ENCODE results near the gene GNG12.

The GNG12 gene

DNA sequence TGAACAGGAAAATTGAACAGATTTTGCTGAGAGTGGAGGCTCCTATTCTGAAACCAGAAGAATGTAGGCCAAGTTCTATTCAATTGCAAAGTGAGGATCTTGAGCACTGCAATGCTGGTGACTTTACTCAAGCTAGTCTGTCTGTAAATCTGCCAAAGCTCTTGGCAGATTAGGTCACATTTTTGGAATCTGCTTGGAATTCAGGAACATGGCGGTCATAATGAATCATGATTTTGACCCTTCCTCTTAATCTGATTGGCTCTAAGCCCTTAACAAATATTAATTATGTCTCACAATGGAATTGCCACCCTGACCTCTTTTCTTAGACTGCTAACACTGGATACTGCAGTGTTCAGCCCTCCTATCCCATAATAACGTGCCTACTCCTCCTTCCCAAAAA is 7.2 kb upstream of the GNG12 start:
- no peak for DNase-seq (ENCODE audit: low spot score)

DNA sequence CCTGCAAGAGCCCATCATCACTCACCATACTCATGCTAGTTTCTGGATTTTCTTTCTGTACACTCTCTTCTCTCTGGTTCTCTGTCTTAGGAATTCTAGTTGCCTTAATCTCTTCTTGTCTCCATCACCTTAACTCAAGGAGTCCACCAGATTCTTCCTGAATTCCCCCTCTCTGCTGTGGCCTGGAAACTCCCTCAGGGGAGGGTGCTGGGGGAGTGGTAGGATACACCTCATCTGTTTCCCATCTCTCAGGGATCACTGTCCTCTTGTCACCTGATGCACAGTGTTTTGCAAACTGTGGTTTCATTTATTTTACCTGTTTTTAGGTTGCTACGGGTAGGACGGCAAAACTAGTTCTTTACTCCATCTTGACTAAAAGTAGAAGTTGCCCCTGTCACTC is 6.6 kb upstream of the GNG12 start:
- no peak for DNase-seq (ENCODE audit: low spot score)

DNA sequence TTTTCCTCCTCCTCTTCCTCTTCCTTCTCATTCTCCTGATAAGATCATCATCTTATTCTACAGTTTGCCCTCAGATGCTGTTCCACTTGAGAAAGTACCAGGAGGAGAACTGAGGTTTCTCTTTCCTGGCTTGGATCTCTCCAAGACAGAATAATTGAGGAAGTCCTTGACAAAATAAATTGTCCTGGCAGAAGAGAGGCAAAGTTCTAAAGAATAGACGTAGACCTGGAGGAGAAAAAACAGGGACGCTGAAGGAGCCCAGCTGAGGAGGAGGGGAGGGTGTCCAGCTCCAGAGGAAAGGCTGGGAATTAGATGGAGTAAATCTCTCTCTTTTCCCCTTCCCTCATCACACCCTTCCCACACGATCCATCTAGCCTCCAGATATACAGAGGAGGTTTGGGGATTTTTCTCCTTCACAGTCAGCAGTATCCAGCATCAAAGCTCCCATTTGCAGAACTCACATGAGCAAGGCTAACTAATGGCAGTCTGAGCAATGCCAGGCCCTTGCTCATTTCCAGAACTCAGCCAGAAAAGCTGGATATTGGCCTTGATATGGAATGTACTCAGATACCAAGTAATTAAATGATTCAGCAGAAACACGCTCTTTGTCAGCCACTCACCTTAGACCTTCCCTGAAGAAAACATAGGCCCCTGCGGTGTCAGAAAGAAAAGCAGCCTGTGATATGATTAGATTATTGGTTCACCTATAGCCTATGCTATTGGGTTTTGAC is 5.1 kb upstream of the GNG12 start:
- no peak for DNase-seq (ENCODE audit: low spot score)

DNA sequence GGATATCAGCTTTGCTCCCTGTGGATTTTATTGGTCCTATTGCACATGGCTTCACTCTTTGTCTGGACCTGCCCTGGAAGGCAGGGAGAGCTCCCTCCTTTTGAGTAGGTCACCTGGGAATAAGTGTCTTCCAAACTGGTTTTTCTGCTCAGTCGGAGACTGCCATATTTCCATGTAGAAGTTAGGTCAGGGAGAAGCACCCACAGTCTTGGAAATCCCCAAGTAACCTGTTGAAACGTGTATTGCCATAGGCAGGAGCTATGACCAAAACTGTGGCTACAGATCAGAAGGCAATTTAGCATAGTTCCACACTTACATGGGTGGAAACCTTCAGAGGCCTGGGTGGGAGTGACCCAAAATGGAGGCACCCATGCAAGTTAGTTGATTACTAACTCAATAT is 3.5 kb upstream of the GNG12 start:
- DNase-seq (ENCODE audit: low spot score): no peak

DNA sequence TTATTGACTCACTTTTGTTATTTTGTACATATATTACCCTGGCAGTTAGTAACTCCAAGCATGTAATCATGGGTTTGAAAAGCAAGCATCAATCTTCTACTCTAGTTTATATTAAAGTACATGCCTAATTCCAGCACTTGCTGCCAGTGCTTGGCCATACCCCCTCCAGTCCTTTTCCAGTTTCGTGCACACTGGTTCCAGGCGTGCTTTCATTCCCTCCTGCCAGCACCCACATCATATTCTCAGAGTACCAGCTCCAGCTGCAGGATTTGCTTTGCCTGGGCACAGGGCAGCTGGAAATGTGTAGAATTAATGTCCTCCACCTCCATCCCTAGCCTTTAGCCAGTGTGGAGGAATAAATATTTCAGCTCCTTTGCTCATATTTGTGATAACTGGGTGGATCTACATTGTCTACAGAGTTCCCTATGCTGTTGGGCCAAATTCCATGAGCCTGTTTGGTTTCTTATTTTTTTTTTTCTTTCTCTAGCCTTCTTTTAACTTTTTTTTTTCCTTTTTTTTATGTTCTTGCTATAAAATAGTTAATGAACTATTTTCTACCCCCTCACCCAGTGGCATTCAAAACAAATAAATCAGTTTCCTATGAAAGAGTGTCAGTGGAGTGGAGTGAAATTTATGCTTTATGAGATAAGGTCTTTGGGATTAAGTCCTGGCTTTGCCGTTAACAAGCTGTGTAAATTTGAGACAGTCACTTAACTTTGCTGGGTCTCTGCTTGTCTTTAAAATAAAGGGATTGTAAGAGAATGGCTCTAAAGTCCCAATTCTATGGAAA is 2.6 kb upstream of the GNG12 start:
- no peak for DNase-seq (ENCODE audit: low spot score)

DNA sequence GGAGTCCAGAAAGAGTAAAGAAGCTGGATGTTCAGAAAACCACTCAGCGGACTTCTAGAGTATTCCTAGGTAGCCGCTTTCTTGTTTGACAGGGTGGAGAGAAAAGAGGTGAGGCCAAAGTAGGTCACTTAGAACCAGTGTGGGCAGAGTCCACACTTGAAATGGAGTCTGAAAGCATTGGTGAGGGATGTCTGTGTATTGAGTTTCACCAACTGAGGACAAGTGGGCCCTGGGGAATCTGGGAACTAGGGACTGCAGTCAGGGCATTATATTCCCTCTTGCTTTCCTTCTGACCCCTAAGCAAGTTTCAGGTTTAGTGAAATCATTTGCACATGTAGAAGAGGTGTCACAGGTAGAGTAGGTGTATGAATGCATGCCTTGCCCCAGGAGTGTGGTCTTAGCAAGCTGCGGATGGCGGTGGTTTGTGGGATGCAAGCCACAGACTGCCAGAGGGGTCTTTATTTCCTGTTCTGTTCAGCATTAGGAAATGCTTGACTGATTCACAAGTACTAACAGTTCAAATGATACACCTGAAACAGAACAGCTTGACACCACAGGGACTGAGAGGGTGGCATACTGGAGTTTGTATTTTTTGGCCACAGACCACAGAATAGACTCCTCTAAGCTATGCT is 1.1 kb upstream of the GNG12 start:
- no peak for DNase-seq (ENCODE audit: low spot score)

DNA sequence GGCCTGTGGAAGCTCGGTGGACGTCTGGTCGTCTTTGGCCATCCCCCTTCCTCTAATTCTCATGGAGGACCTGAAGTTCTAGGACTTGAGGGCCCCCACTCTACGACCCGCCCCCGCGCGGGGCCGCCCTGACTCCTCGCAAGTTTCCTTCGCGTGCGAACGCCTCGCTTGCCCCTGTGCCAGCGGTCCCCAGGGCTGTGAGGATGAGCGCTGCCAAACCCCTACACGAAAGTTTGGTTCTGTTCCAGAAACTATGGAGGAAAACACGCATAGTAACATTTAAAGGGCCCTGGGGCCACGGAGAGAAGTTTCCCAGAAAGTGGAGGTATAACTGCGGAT is 304 bp upstream of the GNG12 start:
- DNase-seq (ENCODE audit: low spot score): no peak

DNA sequence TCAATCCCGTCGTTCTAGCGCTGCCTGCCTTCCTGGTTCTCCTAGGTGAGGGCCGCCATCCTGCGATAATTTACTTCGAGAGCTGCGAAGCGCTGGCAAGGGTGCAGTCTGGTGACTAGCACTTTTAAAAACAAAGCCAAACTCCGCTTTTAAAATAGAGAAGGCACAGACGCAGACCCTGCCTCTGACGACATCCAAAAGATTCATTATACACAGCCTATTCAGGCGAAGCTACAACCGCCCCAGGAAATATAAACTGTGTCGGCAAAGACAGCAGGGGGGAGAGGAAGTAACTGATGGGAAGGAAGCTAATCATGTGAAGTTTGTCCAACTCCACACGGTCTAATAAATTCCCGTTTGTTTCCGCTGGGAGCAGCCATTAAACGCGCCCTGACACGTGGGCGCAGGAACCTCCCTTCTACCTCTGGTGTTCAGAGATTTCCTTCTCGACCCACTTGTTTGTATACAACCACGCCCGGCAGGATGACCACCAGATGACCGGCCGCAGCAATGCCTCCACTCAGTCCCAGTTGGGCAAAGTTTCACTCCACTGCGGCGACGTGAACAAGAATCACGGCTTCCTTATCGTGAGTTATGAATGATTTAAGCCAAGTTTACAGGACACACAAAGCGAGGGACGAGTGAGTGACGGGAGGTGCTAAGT is 1.3 kb downstream of the GNG12 start:
- peak; percentile 81 for DNase-seq (ENCODE audit: low spot score)

DNA sequence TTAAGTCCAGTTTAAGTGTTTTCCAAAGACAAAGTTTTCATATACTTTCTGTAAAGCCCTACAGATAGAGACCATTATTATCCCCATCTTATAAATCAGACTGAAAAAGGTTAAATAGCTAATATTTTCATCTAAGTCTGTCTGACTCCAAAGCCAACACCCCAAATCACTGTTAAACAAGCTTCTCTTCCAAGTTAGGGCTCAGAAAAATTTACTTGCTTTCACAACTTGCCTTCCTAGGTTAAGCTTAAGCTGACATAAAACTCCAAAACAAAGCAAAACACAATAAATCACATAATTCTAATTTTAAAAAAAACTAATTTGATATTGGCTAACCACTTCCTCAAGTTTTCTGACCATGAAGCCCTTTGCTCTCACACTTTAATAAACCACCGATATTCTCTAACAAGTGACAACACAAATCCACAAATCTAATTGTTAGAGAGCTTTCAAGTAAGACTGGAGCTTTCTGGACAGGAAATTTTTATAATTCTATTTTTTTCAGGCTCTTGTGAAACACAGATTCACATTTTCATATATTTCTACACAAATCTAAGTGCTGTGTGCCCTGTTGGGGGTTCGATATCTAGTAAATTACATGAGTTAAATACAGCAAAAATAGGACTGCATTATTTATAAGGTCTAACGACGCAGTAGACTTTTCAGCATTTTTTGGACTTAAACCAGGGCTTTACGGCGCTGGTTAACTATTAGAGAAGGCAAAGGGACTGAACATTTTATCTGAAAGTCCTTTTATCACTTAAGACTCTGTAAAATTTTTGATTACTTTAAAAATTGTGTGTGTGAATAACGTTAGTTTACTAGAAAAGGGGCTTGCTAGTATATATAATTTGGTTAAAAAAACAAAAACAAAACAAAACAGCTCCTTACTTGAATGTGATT is 2.1 kb downstream of the GNG12 start:
- DNase-seq (ENCODE audit: low spot score): no peak

DNA sequence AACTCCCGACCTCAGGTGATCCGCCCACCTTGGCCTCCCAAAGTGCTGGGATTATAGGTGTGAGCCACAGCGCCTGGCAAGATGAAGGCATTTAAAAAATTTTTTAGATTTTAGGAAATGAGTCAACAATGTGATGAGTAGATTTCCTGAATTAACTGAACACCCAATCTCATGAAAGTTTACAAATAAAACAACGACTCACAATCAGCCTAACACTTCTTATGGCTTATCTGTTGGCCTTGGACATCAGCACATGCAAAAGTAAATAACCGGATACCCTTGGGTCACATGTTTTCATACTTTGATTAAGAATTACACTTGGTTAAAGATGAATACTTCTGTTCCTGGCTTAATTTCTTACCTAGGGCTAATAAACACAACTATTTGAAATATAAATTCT is 3.0 kb downstream of the GNG12 start:
- no peak for DNase-seq (ENCODE audit: low spot score)

DNA sequence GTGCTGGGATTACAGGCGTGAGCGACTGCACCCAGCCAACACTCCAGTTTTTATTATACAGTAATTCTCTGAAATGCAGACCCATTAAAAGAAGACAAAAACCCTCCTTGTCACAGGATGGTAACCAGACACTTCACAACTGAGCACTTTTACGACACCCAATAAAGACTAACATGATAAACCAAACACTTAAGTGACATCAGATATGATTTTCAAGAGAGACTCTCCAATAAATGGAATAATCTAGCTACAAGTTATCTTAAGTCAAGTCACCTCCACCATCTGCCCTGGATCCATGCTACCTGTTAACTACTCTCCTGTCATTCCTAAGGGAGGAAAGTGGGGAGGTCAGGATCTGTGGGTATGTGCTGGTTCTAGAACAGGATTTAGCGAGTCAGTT is 5.6 kb downstream of the GNG12 start:
- no peak for DNase-seq (ENCODE audit: low spot score)

DNA sequence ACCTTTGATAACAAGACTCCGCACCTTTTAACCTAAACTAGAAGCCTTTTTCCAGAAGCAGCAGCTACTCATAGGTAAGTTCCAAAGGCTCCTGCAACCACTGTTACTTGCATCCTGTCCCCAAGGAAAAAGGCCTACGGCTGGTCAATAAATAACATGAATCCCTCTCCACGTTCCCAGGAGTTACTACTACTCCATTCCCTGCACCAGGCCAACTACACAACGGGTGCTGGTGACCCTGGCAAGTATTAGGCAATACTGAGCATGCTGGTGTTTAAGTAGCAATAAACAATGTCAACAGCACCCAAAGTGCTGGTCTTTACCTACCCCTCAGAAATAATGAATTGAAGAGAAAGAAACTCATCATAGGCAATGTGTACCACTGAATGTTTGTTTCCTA is 7.7 kb downstream of the GNG12 start:
- no peak for DNase-seq (ENCODE audit: low spot score)

DNA sequence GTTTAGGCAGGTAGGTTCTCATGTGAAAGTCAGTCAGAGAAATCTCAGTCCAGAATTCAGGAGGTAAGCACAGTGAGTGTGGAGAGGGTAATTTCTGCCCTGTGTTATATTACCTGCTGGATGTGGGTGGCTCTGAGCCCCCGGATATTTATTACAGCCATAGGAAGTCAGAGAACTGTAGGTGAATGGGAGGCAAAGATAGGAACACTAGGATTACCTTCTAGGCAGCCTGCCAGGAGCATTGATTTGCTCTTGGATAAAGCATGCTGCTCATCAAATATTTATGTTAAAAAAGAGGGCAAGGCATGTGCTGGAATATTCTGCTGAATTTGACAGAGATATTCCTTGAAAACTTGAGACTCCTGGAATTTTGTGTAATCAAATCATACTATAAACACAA is 8.5 kb downstream of the GNG12 start:
- DNase-seq (ENCODE audit: low spot score): no peak

DNA sequence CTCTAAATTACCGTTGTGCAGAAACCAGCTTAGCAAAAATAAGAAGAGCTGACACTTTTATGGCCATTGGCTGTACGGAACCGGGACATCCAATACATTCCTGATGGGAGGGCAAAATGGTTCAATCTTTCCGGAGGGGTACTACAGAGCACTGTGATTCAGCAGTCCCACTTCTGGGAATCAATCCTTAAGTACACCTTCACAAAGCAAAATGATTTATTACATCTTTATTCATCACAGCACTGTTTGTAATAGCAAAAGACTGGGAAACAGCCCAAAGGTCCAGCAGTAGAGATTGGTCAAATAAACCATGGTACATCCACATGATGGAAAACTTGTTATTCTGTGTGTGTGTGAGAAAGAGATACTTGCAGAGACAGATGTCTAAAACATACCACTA is 9.7 kb downstream of the GNG12 start:
- no peak for DNase-seq (ENCODE audit: low spot score)

DNA sequence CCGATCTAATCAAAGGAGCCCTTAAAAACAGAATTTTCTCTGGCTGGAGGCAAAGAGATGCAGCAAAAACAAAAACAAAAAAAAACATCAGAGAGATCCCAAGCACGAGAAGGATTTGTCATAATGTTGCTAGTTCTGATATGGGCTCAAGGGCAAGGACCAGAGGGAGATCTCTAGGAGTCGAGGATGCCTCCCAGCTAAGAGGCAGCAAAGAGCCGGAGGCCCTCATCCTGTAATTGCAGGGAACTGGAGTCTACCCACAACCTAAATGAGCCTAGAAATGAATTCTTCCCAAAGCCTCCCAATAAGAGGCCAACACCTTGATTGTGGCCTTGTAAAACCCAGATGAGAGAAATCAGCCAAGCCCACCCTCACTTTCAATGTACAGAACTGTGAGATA is 12.0 kb downstream of the GNG12 start:
- DNase-seq (ENCODE audit: low spot score): no peak

DNA sequence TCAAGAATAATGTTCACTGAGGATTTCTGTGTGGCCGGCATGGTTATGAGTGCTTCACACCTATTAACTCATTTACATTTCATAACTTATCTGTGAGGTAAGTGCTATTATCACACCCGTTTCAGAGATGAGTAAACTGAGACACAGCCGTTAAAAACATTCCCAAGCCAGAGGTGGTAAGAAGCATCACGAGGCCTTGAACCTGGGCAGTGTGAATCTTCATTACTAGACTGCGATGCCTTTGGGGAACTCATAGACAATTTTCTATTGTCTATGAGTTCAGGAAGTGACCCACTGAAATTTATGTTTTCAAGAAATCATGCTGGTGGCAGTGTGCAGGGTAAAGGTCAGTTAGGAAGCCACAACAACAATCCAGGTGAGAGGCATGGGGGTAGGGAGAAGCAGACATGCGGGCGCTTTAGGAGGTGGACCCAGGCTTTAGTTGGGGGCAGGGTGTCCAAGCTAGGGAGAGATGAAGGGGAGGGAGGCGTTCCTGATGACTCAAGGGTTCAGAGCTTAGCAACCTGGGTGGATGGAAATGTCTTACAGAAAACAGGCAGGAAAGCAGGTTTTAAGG is 14.5 kb downstream of the GNG12 start:
- no peak for DNase-seq (ENCODE audit: low spot score)

DNA sequence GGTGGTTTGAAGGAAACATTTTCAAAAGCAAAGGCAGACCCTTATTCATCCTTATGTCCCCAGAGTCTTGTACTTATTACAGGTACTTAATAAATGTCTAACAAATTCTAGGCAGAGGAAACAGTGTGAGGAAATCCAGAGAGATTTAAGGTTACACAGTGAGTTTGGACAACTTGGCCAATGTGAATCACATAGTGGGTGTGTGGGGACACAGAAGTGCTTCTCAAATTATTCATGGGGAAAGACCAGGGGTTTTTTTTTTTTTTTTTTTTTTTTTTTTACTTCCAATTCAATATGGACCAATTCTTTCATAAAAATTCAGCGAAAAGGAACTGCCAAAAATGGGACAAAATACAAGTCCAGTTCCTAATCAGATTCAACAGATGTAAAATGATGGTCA is 15.1 kb downstream of the GNG12 start:
- no peak for DNase-seq (ENCODE audit: low spot score)

DNA sequence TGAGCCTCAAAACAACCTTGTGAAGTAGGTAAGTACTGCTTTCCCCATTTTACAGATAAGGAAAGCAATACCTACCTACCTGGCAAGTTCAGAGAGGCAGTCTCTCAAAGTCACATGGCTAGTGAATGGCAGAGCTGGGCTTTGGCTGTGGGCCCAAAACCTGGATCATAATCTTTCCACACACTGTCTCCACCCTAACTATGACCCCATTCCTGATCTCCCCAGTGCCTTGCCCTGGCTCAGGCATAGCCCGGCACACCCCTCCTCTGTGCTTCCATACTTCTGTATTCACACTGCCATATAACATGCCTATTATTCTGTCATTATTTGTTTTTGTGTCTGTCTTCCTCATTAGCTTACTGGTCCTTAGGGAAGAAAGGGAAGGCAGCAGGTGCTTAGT is 15.9 kb downstream of the GNG12 start:
- peak; percentile 66 for DNase-seq (ENCODE audit: low spot score)

DNA sequence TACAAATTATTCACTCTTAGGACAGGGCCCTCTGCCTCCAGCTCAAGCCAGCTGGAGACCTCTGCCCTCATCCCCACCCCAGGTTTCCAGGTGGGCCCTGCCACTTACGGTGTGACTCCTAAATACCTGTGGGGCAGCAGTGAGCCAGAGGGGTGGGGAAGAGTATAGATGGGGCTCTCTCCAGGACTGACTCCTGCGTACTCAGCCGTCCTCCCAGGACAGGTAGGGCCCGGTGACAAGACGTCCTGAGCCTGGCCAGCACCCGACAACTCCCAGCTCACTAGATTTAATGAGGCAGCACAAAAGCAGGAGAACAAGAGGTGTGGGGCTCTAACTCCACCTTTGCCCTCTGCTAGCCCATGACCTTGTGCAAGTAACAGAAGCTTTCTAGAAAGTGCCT is 16.8 kb downstream of the GNG12 start:
- DNase-seq (ENCODE audit: low spot score): no peak

DNA sequence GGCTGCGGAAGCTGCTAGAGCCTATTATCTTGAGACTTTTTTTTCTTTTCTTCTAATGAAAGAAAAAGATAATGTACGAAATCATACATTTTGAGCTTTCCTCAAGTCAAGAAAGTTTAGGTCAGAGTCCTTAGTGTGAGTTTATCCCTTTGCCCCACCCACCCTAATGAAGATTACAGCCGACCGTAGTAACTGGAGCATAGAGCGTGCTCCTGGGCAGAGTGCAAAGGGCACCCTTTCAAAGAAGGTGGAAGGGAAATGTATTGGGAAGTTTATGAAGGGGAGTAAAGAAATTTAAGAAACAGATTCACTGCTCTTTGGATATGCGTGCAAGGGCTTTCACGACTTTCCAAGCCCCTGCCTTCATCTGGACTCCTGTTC is 17.2 kb downstream of the GNG12 start:
- DNase-seq (ENCODE audit: low spot score): no peak

DNA sequence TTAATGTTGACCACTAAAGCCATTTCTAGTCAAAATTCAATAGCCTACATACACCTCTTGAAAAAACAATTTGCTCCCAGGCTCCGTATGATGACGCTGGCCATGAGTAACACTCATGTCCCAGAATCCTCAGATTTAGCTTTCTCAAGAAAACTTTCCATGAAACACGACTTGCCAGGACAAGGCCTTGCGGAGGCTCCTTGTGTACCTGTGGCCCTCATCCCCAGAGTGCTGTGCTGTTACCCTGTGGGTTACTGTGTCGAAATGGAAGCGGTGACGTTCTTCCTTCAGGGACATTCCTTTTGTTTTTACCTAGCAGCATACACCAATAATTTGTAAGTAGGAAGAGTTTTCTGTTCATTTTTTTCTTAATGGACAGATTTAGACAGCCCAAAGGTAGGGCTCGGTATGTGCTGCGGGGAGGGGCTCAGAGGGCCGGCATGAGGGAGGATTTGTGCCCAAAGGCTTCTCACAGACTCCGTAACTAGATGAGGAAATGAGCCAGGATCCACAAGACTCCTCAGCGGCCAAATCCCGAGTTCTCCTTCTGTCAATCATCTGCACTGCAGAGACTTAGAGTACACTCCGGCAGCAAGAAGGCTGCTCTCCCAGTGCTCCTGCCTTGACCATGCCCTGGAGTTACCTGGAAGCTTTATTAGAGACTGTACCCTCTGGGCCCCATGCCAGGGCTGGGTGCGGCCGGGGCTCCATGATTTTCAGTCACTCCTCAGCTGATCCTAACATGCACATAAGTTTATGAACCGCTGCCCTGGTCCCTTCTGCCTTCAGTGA is 17.8 kb downstream of the GNG12 start:
- DNase-seq (ENCODE audit: low spot score): peak; percentile 81

Measured in LoVo (cell line).